Spleen (tissue), 7 donors: Measurements from ENCODE around the gene CCDC141.

Source experiments
- CTCF ChIP-seq, 11 experiments: fragments of 200-600 bp in 7 of 11; fragments of 450-650 bp in 4 of 11; sonication (generic) in 4 of 11; IDR thresholded peaks in 8 of 11; conservative IDR thresholded peaks in 3 of 11; 1 replicate in 7 of 11; 2 replicates in 4 of 11; pipeline versions ENCODE4 v1.4.0 to v1.8.0; 2016 to 2021; ENCODE audit warnings: antibody characterized with exemption in 11 of 11, inconsistent platforms in 4 of 11, mild to moderate bottlenecking in 1 of 11
- POLR2A ChIP-seq, 3 donors: fragments of 450-650 bp; IDR thresholded peaks; one replicate each; pipeline ENCODE4 v1.5.1; 2017; ENCODE audit warnings: antibody characterized with exemption in 3 of 3, mild to moderate bottlenecking in 1 of 3
- POLR2AphosphoS5 ChIP-seq, 3 donors: sonication (generic); formaldehyde crosslinking; IDR thresholded peaks; one replicate each; pipeline ENCODE4 v1.5.1; 2017; ENCODE audit warnings: antibody characterized with exemption in 3 of 3
- donor health status: DM: no; HTN: no; CAD: no; lungs with moderate emphysema.
- donor health status: DM: no; HTN: no; CAD: no.
- donor health status: DM: no; HTN: no; CAD: no.

DNA sequence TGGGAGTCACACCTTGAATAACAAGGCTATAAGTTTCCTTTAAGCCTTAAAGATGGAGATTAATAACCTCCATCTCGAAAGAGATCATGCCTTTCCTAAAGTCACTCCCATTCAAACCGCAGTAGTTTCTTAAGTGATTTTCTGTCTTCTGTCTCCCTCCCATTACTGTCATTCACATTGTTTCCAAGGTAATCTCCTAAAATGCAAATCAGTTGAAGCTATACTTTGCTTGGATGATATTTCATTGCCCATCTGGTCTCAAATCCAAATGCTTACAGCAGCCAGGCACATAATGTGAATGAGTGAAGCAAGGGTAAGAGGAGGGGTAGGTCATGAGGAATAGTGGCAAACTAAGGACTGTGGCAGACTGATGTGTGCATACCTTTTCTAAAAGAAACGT lies 116.4 kb downstream of the CCDC141 start:
- TF ChIP-seq CTCF (IDR thresholded peaks at IDR 0.05 in 8 of 11, conservative IDR thresholded peaks at IDR 0.05 in 3 of 11) = no peak
- TF ChIP-seq POLR2A (IDR thresholded peaks at IDR 0.05) = no peak
- no peak for TF ChIP-seq POLR2AphosphoS5 (IDR thresholded peaks at IDR 0.05)
